Medulla oblongata (tissue), 1 donor: ENCODE measurements around the gene RNF10.
A peak's percentile ranks its signal among the peaks of the same experiment; 100 is the strongest.
"Not testable (repeated sequence)": the region's sequence is repeated elsewhere in the genome, so short reads cannot be mapped to it uniquely, and the experiment has no call there.

Source experiments
- DNase-seq: peaks from one replicate; pipeline ENCODE4 v3.0.0-alpha.2; 2015; ENCODE audit errors: extremely low spot score

RNF10 gene

GRCh38 chr12:120534203-120534702 lies at the start of gene RNF10:
RNF10 (plus strand) TSS chr12:120534356; CDS start chr12:120534812, 456 bp downstream.
- peak; percentile 94 for DNase-seq

DNA sequence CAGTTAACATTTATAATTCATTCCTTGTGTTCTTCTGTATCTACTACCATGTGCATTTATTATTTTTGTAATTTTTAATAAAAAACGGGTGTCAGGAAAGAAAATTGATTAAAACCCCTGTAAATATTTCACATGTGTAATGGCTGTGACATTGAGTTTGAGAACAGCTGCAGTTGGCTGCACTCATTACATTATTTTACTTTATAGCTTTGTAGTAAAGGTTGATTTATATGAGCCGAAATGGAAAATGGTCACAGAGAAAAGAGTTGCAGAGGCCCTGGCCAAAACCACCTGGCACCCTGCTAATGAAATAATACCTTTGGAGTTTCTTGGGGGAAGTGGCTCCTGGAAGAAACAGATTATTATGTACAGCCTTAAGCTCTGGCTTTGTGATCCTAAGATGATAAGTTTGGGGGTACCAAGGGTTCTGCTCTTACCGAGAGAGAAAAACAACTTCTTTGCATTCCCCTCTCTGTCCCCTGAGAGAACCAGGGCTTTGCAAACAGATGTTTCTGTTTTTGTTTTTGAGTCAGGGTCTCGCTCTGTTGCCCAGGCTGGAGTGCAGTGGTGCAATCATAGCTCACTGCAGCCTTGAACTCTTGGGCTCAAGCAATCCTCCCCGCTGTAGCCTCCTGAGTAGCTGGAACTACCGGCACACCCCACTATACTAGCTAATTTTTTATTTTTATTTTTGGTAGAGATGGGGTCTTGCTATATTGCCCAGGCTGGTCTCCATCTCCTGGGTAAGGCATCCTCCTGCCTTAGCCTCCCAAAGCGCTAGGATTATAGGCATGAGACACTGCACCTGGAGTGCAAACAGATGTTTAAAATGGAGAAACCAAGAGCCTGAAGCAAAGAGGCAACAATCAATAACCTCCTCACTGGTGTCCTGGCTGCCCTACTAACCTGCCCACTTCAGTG lies 47.9 kb upstream of the RNF10 start:
- DNase-seq, result no peak

DNA sequence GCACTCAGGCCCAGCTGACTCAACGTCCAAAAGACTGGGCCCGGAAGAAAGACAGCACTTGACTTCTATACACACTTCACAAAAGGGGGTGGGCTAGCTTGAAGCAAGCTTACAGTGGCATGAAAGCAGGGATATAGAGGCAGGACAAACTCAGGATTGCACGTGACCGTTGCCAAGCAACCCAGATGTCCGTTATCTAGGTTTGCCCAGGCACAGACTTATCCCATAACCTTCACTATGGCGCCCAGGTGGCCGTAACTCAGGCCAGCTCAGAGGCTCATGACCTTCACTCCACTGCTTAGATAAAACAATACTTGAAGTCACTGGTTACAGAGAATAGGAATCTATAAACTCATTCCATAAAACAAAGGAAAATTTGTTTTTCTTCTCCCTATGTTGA lies 46.6 kb upstream of the RNF10 start:
- DNase-seq, result not testable (repeated sequence)

GRCh38 chr12:120488057-120488640 lies 46.0 kb upstream of the RNF10 start:
- peak; percentile 63 for DNase-seq

DNA sequence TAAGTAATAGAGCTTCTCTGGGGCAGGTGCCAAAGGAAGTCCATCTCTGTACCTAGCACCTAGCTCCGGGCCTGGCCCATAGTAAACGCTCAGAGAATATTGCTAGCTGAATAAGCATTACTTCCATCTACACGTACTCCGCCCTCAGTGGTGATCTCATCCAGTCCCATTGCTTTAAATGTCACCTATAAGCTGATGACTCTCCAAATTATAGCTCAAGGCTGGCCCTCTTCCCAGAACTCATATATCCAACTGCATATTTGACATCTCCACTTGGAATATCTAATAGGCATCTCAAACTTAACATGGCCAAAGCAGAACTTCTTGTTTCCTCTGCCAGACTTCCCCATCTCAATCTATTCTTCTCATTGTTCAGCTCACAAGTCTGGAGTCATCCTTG lies 45.1 kb upstream of the RNF10 start:
- no peak for DNase-seq

DNA sequence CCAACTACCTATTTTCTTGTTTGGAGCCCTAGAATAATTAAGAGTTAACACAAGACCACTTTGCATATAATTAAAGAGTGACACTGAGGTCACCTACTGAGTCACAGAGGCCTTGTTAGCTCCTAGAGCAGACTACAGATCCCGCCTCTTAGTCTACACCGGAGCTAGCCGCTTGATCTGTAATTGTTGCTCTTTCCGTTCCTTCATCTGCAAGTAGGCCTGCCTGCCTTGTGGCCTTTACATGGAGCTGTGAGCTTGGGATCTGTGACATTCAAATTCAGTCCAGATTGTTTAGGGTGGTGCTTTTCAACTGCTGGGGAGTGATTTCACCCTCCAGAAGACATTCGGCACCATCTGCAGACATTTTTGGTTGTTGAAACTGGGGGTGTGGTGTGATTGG lies 43.8 kb upstream of the RNF10 start:
- no peak for DNase-seq

DNA sequence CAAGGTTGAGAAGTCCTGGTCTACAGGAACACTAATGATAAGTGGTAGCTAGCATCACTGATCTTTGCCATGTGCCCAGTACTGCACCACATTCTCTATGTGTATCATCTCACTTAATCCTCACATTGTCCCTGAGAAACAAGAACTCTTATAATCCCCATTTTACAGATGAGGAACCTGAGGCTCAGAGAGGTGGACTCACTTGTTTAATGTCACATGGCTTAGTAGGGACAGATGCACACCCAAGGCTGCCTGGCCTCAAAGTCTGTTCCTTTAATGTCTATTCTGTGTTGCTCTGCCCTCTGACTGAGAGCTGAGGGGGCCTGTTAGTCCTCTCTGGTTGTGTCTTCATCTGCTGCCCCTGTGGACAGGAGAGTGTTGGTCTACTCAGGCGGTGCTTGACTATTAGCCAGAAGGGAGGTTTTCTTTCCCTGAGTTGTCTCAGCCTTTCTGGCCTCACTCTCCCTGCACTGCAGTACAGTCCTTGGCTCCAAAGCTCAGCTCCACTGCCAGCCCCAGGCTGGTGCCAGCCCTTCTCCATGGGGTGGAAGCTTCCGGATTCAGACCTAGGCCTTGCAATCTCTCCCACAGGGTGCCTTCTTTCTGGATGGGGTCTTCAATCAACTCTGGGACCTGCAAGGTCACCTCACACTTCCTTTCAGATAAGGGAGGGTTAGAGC lies 43.2 kb upstream of the RNF10 start:
- peak; percentile 75 for DNase-seq

DNA sequence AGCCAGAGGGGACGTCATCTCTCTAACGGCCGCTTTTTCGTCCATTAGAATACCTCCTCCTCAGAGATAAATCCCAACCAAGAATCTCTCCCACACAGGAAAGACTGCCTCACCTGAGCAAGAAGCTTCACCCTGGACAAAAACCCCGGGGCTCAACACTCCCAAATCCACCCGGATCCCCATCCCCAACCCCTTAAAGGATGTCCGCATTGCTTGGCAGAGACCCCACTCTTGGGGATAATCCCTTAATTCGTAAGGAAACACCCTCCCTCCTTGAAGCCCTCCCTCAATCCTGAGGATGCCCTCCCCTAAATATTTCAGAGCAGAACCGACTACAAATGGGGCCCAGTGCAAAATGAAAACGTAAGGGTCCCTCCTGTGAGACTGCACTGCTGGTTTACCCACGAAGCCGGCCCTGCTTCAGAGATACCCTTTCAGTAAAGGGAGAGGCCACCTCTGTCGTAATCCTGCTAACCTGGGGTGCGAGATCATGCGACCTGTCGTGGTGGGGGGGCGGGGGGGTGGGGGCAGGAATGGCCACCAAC lies 38.9 kb upstream of the RNF10 start:
- DNase-seq, result no peak

- DNase-seq, result peak; percentile 95
Measured at GRCh38 chr12:120495731-120496412, 38.3 kb upstream of the RNF10 start, which contains the start of gene DYNLL1. DYNLL1 (plus strand) TSS chr12:120496113; CDS start chr12:120496422, 309 bp downstream.

- DNase-seq, result peak; percentile 83
Measured at GRCh38 chr12:120496413-120497340, 37.5 kb upstream of the RNF10 start.

GRCh38 chr12:120497524-120498150 lies 36.5 kb upstream of the RNF10 start:
- DNase-seq, result no peak

DNA sequence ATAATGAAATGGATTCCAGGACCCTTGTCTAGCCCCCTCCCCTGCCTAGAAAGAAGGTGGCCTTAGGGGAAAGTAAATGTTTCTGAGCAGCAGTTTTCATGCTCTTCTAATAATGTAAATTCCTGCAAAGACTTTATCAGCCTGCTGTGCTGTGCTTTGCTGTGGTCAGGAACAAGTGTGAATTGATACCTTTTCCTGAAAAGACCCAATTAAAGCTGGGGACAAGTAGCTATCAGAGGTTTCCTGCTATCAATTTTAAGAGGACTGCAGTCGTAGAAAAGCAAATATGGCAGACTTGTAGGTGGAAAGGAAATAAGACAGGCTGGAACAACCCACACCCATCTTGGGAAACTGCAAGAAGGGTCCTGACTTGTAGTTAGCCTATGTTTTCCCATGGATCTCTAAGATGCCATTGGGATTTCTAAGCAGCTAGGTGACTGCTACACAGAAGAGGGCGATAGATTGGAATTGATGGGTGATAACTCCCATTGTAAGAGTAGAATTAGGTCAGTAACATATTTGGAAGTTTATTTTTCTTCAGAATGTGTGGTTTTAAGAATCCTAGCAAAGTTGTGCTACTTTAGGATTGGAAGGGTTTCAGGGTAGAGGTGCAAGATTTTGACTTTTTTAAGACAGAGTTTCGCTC lies 35.2 kb upstream of the RNF10 start:
- DNase-seq, result no peak

- no peak for DNase-seq
Measured at GRCh38 chr12:120500581-120500980, 33.6 kb upstream of the RNF10 start.

- no peak for DNase-seq
Measured at GRCh38 chr12:120504587-120504986, 29.6 kb upstream of the RNF10 start.

- DNase-seq, result no peak
Measured at GRCh38 chr12:120508537-120508936, 25.6 kb upstream of the RNF10 start.

GRCh38 chr12:120514002-120514401 lies 20.2 kb upstream of the RNF10 start:
- peak; percentile 89 for DNase-seq

- DNase-seq, result peak; percentile 73
Measured at GRCh38 chr12:120515496-120515895, 18.7 kb upstream of the RNF10 start.

GRCh38 chr12:120519324-120519723 lies 14.8 kb upstream of the RNF10 start:
- DNase-seq, result not testable (repeated sequence)

DNA sequence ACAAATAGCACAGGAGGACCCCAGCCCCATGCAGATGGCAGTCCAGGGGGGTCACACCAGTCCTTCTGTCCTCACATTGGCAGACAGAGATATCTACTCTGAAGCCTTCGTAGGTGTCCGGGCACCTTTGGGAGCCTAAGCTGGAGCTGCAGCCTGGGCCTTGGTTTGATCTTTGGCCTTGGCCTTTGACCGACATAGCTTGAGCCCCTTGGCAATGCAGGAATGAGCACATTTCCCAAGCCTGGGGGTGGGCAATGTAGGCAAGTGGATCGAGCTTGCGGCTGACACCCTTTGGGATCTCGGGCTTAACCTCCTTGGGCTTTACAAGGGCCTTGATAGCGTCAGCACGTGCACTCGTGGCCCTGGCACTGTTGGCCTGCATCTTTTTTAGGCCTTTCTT lies 11.6 kb upstream of the RNF10 start:
- no peak for DNase-seq
